Activated T-cell treated with anti-CD3 and anti-CD28 coated beads for 1 hour (primary cell): ENCODE data around the gene AHCTF1.
"Not testable (repeated sequence)": the region's sequence is repeated elsewhere in the genome, so short reads cannot be mapped to it uniquely, and the experiment has no call there.

Source experiments
- DNase-seq: peaks from one replicate; pipeline ENCODE4 v3.0.0-alpha.2; 2020; ENCODE audit warnings: low read depth

AHCTF1 gene

DNA sequence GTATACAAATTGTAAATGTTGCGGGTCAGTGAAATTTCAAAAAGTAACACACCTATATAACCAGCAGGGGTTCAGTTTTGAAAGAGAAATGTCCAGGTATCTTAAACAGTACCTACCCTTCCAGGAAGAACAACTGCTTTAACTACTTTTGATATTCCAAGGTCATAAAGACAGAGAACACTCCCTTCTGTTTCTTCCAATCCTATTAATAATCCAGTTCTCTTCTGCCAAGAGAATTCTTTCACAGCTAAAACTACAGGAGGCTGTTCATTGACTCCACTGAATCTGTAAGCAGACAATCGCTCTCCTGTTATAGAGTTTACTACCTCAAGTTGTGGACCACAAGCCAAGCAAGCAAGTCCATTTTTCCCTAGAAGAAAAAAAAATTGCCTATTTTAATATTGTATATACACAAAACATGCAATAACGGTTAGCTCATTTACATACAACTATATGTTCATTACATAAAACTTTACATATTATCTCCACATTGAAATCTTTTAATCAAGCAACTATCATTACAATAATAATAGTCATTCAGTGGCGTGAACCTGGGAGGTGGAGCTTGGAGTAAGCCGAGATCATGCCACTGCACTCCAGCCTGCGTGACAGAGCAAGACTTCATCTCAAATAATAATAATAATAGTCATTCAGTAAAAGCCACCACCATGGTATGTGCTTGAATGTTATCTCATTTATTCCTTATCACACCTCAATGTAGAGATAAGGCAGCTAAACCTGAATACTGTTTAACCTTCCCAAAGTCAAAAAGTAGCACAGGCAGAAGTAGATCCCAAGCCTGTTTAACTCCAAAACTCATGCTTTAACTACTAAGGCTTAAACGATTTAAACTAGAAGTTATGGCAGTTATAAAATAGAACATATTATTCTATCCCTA lies 15.5 kb downstream of the AHCTF1 start:
- DNase-seq, result not testable (repeated sequence)

DNA sequence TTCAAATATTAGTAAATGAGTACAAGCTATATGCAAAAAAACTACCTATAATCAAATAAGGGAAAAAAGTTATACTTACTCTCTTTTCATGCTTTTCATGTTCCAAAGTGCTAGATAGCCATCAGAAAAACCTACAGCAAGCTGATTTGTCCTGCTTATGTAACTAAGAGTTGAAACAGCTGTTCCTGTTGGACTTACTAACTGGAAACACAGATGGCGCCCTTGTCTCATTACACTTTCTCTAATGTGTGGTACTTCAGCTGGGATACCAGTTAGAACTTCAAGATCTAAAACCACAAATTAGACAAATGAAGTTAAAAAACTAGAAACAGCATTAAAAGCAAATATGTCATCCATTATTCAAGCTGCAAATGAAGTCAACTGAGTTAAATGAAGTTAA lies 24.3 kb downstream of the AHCTF1 start:
- DNase-seq, result no peak

DNA sequence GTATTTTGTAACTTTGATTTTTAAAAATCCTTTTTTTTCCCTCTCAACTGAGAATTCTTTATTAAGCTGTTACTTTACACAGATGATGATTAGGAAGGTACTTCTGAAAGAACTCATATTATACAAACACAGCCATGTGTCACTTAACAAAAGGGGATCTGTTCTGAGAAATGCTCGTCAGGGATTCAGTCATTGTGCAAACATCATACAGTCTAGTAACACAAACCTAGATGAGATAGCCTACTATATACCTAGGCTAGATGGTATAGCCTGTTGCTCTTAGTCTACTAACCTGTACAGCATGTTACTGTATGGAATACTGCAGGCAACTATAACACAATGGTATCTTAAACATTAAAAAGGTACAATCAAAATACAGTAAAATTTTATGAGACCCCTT lies 24.9 kb downstream of the AHCTF1 start:
- no peak for DNase-seq

DNA sequence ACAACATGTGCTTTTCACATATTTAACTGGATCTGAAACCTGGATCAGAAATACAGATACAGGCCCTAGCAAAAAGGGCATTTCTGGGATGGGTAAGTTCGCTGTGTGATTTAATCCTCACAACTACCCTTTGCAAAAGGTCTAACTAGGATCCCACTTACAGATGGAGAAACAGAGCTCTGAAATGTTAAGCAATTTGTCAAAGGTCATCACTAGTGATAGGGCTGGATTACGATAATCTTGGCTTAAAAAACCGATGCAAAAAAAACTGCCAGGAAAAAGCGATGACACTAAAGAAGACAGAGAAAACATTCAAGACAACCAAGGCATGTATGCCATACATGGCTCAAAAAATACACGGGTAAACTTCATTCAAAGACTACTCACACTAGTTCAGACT lies 29.9 kb downstream of the AHCTF1 start:
- no peak for DNase-seq

DNA sequence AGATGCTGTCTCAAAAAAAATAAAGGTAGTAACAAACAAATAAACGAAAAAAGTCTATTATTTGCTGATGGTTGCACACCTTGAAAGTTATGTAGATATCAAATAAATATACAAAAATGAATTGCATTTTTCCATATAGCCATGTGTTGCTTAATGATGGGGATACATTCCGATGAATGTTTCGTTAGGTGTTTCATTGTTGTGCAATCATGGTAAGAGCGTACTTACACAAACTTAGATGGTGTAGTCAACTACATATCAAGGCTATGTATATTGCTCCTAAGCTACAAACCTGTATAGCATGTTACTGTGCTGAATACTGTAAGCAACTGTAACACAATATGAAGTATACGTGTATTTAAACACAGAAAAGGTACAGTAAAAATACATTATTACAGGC lies 34.4 kb downstream of the AHCTF1 start:
- no peak for DNase-seq

DNA sequence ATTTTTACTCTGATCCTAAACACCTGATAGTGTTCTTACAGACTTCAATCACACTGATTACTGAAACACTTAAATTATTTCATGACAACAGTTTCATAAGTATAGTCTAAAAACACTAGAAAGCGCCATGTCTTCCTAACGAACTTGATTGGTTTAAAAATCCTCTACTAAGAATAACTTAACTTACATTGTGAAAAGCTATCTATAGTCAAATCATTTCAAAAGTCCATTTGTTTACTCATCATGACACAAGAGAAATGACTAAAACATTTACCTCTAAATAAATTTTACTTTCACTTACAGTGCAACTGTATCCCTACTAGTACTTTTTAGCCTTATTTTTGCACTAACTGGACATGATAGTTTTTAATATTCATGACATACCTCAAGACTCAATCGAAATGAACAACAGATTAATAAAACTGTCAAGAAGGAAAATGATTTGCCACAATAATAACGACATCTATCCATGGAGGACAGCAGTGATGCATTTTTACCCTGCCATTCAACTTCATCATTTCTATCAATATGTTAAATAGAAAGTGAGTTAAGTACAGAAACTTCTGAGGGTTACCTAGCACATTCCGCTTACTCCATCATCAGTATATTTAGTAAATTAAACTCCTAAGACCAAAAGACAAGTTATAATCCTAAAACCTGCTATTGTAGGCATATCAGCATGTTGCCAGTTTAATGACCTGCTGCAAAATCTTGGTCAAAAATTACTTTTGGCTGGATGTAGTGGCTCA lies 38.4 kb downstream of the AHCTF1 start:
- no peak for DNase-seq

DNA sequence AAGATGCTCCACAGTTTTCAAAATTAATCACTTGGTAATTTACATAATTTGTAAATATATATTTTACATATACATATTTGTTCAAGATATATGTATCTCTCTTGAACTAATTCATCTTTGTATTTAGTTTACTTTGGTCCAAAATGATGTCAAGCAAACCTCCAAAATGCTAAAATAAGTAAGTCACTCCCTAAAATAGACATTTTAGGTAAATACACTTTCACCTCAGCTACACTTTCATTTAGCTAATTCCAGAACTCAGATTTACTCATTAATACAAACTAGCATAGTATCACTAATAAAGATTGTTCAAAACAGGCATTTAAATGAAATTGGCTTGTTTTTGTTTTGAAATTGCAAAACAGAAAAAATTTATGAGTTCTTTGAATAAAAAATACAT lies 40.6 kb downstream of the AHCTF1 start:
- no peak for DNase-seq

DNA sequence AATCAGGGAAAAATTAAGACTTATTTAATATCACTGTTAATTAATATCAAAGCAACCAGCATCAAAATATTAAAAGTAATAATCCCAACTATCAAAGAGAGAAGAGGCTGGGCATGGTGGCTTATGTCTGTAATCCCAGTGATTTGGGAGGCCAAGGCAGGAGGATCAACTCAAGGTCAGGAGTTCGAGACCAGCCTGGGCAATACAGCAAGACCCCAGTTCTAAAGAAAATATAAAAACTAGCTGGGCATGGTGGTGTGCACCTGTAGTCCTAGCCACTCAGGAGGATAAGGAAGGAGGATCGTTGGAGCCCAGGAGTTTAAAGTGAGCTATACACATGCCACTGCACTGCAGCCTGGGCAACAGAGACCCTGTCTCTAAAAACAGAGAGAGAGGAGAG lies 43.2 kb downstream of the AHCTF1 start:
- DNase-seq, result no peak

DNA sequence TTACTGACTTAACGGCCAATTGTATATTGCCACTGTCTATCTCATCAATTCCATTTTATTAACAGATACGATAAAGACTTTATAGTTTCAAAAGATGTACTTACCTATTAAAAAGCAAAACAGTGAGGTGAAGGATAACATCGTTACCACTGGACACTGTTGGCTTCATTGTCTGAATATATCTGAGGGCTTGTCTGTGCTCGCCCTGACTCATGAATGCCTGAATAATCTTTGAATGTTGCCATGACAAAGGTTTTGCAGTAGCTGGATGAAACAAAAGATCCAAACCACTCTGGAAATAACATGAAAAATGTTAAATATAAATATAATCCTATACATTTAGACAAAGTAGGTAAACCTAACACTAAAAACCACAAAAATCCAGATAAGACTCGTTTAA lies 46.4 kb downstream of the AHCTF1 start:
- DNase-seq, result not testable (repeated sequence)

DNA sequence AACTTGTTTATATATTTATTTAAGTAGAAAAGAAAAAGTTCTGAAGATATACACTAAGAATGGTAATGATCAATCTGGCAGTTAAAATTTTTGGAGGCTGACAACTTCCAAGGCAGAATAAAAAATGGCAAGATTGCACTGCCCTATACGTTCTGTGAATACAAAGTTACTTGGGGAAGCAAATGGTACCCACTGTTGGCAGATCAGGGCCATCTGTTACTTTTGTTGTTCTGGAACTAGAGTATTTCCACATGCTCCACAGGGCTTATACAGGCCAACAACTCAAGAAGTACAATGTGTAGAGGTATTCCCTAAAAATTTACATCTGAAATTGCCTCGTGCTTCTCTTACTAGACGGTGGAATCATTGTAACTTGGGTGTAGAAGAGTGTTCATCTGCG lies 53.2 kb downstream of the AHCTF1 start:
- no peak for DNase-seq

DNA sequence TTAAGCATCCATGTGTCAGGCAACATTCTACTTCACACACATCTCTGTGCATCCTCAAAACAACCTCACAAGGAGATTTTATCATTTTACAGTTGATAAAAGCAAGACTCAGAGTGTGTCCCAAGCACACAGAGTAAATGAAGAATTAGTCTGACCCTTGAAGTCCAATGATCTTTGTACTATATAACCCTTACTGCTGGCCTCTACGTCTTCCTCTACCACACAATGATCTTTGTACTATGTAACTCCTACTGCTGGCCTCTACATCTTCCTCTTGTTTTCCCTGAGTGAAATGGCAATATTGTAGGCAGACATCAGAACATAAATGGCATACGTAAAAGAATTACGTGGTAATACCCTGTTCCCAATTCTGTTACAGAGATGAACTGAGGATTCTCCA lies 55.3 kb downstream of the AHCTF1 start:
- no peak for DNase-seq

DNA sequence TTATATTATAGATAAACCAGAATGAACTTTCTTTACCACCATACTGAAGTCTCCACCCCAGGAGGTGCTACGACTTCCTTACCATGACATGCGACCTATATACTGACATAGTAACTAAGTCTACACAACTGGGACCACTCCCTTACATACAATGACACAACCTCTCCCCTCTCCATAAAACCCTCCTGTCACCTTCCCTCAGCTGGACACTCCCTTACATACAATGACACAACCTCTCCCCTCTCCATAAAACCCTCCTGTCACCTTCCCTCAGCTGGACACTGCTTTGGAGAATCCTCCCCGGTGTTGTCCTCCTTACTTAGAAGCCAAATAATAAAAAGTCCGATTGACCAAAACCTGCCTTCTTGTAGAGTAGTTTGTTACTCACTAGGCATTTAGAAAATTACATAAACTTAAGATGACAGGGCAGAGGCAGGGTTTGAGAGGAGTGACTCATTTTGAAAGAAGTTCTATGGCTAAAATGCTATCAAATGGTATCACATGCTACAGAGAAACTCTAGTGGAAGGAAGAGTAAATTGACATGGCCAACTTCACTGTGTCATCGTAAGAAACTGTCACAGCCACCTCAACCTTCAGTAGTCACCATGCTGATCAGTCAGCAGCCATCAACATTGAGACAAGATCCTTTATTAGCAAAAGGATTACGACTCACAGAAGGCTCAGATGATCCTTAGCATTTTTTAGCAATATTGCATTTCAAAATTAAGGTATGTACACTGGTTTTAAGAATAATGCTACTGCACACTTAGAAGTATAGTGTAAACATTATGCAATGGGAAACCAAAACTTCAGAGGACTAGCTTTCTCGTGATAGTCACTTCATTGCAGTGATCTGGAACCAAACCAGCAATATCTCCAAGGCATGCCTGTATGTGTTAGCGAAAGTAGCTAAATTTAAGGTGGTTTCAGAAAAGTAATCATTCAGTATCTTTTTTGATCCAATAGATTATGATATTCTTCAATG lies 56.4 kb downstream of the AHCTF1 start:
- DNase-seq, result no peak

DNA sequence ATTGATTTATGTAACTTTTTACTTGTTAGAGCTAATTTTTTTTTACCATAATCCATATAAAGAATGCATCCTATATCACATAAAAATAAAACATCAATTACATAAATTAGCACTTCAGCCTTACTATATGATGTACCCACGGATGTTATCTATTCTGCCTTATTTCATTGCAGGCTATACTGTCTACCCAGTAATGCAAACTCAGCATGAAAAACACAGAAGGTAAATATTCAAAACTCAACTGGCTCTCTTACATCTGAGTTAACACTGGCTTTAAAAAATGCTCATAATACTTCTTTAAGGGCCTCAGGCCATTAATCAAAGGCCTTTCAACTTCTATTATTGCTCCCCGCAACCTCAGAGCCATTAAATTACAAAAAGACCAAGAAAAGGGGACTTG lies 65.8 kb downstream of the AHCTF1 start:
- no peak for DNase-seq

DNA sequence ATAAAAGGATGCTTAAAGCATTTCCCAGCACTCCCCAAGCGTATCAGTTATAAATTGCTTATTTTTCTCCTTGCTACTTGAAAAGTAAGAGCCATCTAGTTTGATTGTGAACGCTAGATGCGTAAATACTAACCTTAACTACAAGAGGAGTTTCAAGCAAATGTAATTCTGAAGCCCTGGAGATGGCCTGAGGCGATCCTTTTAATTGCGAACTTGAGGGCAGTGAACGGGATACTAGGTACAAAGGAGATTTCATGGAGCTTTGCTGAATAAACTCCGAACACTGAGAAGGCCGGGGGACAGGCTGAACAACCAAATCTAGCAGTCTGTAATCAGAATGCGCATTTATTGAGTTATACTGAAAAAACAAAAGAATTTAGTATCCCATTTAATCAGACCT lies 68.0 kb downstream of the AHCTF1 start:
- not testable (repeated sequence) for DNase-seq

DNA sequence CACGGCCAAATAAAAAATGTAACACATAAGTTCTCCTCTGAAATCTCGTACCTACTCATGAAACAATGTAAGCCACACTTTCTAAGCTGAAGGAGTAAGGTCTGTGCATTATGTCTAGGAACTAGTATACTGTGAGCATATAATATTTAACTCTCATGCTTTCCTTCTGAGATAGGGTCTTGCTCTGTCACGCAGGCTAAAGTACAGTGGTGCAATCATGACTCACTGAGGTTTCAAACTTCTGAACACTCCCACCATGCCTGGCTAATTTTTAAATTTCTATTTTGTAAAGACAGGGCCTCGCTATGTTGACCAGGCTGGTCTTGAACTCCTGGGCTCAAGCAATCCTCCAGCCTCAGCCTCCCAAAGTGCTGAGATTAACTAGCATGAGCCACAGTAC lies 71.3 kb downstream of the AHCTF1 start:
- no peak for DNase-seq

DNA sequence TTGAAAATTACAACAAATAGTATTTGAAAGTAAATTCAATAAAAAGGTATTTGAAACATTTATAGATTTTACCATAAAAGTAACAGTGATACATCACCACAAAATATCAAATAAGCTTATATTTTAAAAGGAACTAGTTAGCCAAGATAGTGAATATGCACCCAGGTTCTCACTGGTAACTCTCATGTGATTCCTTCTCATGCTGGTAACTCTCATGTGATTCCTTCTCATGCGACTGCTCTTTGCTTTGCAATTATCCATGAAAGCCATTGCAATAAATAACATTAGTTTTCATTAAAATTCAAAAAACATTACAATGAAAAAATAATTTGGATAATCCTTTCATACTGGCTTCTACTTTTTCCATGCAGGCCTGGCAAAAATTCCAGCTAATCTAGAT lies 75.4 kb downstream of the AHCTF1 start:
- no peak for DNase-seq

DNA sequence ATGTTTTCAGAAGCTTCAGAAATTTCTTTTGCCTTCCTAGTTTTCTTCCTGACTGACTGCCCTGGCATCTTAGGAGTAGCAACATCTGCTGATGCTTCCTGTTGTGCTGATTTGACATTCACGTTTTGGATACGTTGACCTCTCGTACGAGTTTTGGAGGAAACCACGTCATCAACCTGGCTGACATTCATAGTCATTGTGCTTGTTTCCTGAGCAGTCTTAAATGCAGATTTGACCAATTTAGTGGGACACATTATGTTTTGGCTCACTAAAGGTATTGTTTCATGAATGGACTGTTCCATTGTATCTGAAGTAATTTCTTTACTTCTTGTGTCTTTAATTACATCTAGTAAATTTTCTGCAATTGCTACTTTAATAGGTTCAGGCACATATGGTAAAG lies 81.1 kb downstream of the AHCTF1 start:
- not testable (repeated sequence) for DNase-seq

DNA sequence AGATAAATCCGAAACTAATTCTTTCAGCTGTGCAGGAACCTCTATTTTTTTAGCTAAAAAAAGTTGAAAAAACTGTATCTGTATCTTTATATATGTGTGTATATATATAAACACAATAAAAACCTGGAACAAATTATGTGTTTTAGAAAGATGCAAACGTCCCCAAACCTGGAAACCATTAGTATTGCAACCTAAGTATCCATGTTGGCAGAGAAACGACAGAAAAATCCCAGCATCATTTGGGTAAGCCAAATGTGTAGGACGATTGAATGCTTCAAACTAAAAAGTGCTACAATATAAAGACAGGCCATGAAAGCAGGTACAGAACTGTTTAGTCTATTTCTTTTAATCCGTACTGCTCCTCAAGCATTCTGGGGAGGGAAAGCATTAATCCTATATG lies 87.9 kb downstream of the AHCTF1 start:
- no peak for DNase-seq

DNA sequence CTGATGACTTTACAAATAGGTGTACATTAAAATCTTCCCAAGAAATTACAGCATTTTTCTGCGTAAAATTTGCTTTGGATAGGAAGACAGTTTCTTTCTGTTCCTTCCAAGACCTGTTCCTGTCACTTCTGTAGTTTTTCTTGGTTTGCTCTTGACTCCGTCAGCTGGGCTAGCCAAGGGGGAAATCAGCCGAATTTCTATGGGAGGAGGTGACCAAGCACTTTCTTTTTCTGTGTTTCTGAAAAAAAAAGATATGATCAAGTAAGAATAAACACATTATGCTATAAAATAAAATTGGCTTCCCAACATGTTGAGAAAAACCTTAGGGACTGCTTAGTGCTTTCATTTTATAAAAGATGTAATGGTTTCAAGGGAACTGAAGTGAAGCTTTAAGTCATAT lies 91.0 kb downstream of the AHCTF1 start:
- DNase-seq, result not testable (repeated sequence)

DNA sequence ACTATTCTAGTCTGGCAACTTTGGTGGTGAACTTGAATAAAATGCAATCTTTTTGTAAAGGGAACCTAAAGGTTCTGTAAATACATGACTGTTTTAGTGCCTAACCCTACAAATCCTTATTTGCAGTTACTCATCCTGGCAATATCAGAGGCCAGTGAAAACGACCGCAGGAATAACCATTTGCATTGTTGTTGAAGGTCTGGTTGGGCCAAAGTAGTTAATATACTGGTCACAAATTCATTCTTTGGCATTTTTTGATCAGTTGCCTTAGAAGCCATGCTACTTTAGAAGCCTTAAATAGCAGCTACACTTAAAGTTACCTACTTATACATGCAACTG lies 93.7 kb downstream of the AHCTF1 start:
- DNase-seq, result no peak

DNA sequence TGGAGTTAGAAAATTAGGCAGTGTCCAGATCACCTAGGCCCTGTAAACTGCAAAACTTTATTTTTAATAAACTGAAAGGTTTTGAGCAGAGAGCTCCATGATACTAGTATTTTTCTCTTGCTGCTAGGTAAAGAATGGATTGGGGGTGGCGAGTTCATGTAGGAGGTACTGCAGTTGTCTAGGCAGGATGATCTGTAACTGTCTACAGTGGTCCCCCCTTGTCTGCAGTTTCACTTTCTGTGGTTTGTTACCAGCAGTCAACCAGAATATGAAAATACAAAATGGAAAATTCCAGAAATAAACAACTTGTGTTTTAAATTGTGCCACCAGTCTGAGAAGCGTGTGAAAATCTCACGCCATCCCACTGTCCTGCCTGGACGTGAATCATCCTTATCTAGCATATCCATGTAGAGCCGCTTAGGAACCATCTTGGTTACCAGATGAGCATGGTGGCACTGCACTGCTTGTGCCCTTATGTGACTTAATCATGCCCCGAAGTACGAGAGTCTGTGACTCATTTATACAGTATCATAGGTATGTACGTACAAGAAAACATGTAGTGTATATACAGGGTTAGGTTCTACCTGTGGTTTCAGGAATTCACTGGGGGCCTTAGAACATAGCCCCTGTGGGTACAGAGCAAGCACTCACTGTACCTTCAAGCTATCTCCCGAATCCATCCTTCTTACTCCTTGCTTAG lies 94.2 kb downstream of the AHCTF1 start:
- DNase-seq, result no peak
